ENCODE data around the gene FYTTD1. TPM values are rescaled to one million over a fixed set of nuclear protein-coding genes. Genes with fewer than 3 reads are reported as not detected.

Gene FYTTD1
- total RNA-seq, 1 experiment from 2014 or later, result 45.9 TPM

GRCh38 chr3:197782230-197782629, 32.5 kb downstream of the FYTTD1 start:
- no peak overlapping the region for H3K4me3 Mint-ChIP-seq (ENCODE audit: unreplicated experiment)
- TF ChIP-seq CTCF (IDR thresholded peaks at IDR 0.05; ENCODE audit: unreplicated experiment), result no peak
- BruUV-seq (replicated peaks), result no TSS peak
- no peaks in the 10 kb centered on the region for H3K27me3 Mint-ChIP-seq (ENCODE audit: insufficient read depth, unreplicated experiment)
- no peak overlapping the region for H3K27ac Mint-ChIP-seq (ENCODE audit: low read depth, unreplicated experiment)
- intact Hi-C loops (cut with micrococcal nuclease), result no loop called here
- H3K36me3 Mint-ChIP-seq (ENCODE audit: insufficient read depth, unreplicated experiment), result peaks cover 72% of the 10 kb centered on the region
- H3K9me3 Mint-ChIP-seq (ENCODE audit: unreplicated experiment), result no peaks in the 10 kb centered on the region
- H3K4me1 Mint-ChIP-seq (ENCODE audit: insufficient read depth, unreplicated experiment), result no peaks in the 10 kb centered on the region
- ChIA-PET CTCF (interaction anchor here (0.7 kb wide), 1 partner anchor 145 kb away, joined by 3 read pairs; no protein-coding TSS in a partner anchor), POLR2A (interaction anchor here (0.6 to 1.7 kb wide), 3 partner anchors 9 to 29 kb away, joined by 3 to 4 read pairs (median 4); partner anchors contain the start of gene LRCH3)
- no peak for DNase-seq (ENCODE audit: unreplicated experiment)

GRCh38 chr3:197784019-197784585, 34.4 kb downstream of the FYTTD1 start:
- no peaks in the 10 kb centered on the region for H3K9me3 Mint-ChIP-seq (ENCODE audit: unreplicated experiment)
- peaks cover 54% of the 10 kb centered on the region for H3K36me3 Mint-ChIP-seq (ENCODE audit: insufficient read depth, unreplicated experiment)
- ChIA-PET POLR2A (interaction anchor here (0.6 to 2.0 kb wide), 5 partner anchors 9 to 72 kb away, joined by 3 to 7 read pairs (median 4); partner anchors contain the start of gene FYTTD1), CTCF (interaction anchor here (0.9 kb wide), 1 partner anchor 12 kb away, joined by 4 read pairs; no protein-coding TSS in a partner anchor)
- no peak overlapping the region for H3K4me3 Mint-ChIP-seq (ENCODE audit: unreplicated experiment)
- DNase-seq (ENCODE audit: unreplicated experiment), result no peak
- BruUV-seq (replicated peaks), result no TSS peak
- H3K27me3 Mint-ChIP-seq (ENCODE audit: insufficient read depth, unreplicated experiment), result no peaks in the 10 kb centered on the region
- H3K4me1 Mint-ChIP-seq (ENCODE audit: insufficient read depth, unreplicated experiment), result no peaks in the 10 kb centered on the region
- no peak for TF ChIP-seq CTCF (IDR thresholded peaks at IDR 0.05; ENCODE audit: unreplicated experiment)
- intact Hi-C loops (cut with micrococcal nuclease), result no loop called here
- no peak overlapping the region for H3K27ac Mint-ChIP-seq (ENCODE audit: low read depth, unreplicated experiment)

DNA sequence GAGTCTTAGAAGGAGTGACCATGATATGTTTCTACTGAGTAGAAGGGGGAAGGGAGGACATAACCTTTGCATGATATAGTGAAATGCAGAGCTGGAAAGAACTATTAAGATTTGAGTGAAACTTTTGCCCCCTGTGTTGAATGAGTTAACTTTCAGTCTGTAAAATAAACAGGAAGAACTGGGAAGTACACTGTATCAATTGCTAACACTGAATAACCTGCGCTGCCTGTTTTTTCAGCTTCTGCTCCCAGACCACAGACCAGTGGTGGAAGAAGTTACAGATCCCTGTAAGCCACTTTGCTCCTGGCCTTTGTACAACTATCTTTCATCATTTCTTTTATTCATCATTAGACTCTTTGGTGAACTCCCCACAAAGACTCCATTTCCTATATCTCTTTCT, 37.7 kb downstream of the FYTTD1 start:
- H3K27me3 Mint-ChIP-seq (ENCODE audit: insufficient read depth, unreplicated experiment), result no peaks in the 10 kb centered on the region

More for the DNA sequence above, 37.7 kb downstream of the FYTTD1 start:
- ChIA-PET CTCF (no interaction called here), POLR2A (interaction anchor here (1.0 kb wide), 1 partner anchor 29 kb away, joined by 3 read pairs; no protein-coding TSS in a partner anchor)
- Mint-ChIP-seq H3K4me3 (ENCODE audit: unreplicated experiment) (no peak overlapping the region), H3K36me3 (ENCODE audit: insufficient read depth, unreplicated experiment) (peaks cover 45% of the 10 kb centered on the region), H3K9me3 (ENCODE audit: unreplicated experiment) (no peaks in the 10 kb centered on the region), H3K27ac (ENCODE audit: low read depth, unreplicated experiment) (no peak overlapping the region), H3K4me1 (ENCODE audit: insufficient read depth, unreplicated experiment) (no peaks in the 10 kb centered on the region)
- no peak for TF ChIP-seq CTCF (IDR thresholded peaks at IDR 0.05; ENCODE audit: unreplicated experiment)
- DNase-seq (ENCODE audit: unreplicated experiment), result no peak
- intact Hi-C loops (cut with micrococcal nuclease), result no loop called here
- BruUV-seq (replicated peaks), result no TSS peak
